ENCODE data around the gene FHIP2A. TPM values are rescaled to one million over a fixed set of nuclear protein-coding genes. Genes with fewer than 3 reads are reported as not detected.
"Not testable (repeated sequence)": the region's sequence is repeated elsewhere in the genome, so short reads cannot be mapped to it uniquely, and the experiment has no call there.

The FHIP2A gene
- total RNA-seq, 1 donor from 2014 or later, result 30.7 TPM

- DNase-seq, result no peak
Observed at GRCh38 chr10:114816308-114816707, 5.3 kb upstream of the FHIP2A start.

GRCh38 chr10:114819322-114819721 lies 2.3 kb upstream of the FHIP2A start:
- no peak for DNase-seq

- DNase-seq, result peak; percentile 70
Observed at GRCh38 chr10:114821915-114822443, 399 bp downstream of the FHIP2A start.

GRCh38 chr10:114822444-114823076 lies 980 bp downstream of the FHIP2A start:
- peak; percentile 69 for DNase-seq

GRCh38 chr10:114823077-114823463 lies 1.5 kb downstream of the FHIP2A start:
- peak; percentile 49 for DNase-seq

- DNase-seq, result no peak
Observed at GRCh38 chr10:114824391-114824790, 2.8 kb downstream of the FHIP2A start.

- DNase-seq, result no peak
Observed at GRCh38 chr10:114825513-114826253, 4.1 kb downstream of the FHIP2A start.

GRCh38 chr10:114829160-114829909 lies 7.8 kb downstream of the FHIP2A start:
- DNase-seq, result no peak

- no peak for DNase-seq
Observed at GRCh38 chr10:114831186-114831867, 9.7 kb downstream of the FHIP2A start.

GRCh38 chr10:114837690-114838089 lies 16.1 kb downstream of the FHIP2A start:
- no peak for DNase-seq

GRCh38 chr10:114839901-114840300 lies 18.3 kb downstream of the FHIP2A start:
- DNase-seq, result no peak

- no peak for DNase-seq
Observed at GRCh38 chr10:114845978-114846693, 24.6 kb downstream of the FHIP2A start.

GRCh38 chr10:114847517-114847916 lies 25.9 kb downstream of the FHIP2A start:
- DNase-seq, result not testable (repeated sequence)

- DNase-seq, result no peak
Observed at GRCh38 chr10:114849674-114850073, 28.1 kb downstream of the FHIP2A start.

GRCh38 chr10:114850126-114850525 lies 28.5 kb downstream of the FHIP2A start:
- DNase-seq, result no peak

GRCh38 chr10:114851336-114851735 lies 29.8 kb downstream of the FHIP2A start:
- DNase-seq, result no peak

GRCh38 chr10:114852197-114852596 lies 30.6 kb downstream of the FHIP2A start:
- no peak for DNase-seq

GRCh38 chr10:114854906-114855305 lies 33.3 kb downstream of the FHIP2A start:
- no peak for DNase-seq

- no peak for DNase-seq
Observed at GRCh38 chr10:114855776-114856543, 34.4 kb downstream of the FHIP2A start.

GRCh38 chr10:114856544-114857287 lies 35.1 kb downstream of the FHIP2A start:
- no peak for DNase-seq

Measured in tongue (tissue), 2 donors.